Fibroblast of mammary gland (primary cell): ENCODE measurements around the gene ACADS.

Experiments used
- DNase-seq: peaks from one replicate; pipeline ENCODE4 v3.0.0-alpha.2; 2010; ENCODE audit warnings: low read depth
- H3K4me3 ChIP-seq: 2 replicates; pipeline ENCODE4 v1.5.1; 2011; ENCODE audit warnings: low read depth, mild to moderate bottlenecking, low read length, moderate library complexity; ENCODE audit not compliant: control insufficient read depth
- TF ChIP-seq, protein P1 (sequence below): conservative IDR thresholded peaks from 2 replicates; pipeline ENCODE4 v1.5.1; 2011; ENCODE audit warnings: low read depth, low read length, inconsistent platforms; ENCODE audit not compliant: control insufficient read depth, insufficient read depth

Gene ACADS

DNA sequence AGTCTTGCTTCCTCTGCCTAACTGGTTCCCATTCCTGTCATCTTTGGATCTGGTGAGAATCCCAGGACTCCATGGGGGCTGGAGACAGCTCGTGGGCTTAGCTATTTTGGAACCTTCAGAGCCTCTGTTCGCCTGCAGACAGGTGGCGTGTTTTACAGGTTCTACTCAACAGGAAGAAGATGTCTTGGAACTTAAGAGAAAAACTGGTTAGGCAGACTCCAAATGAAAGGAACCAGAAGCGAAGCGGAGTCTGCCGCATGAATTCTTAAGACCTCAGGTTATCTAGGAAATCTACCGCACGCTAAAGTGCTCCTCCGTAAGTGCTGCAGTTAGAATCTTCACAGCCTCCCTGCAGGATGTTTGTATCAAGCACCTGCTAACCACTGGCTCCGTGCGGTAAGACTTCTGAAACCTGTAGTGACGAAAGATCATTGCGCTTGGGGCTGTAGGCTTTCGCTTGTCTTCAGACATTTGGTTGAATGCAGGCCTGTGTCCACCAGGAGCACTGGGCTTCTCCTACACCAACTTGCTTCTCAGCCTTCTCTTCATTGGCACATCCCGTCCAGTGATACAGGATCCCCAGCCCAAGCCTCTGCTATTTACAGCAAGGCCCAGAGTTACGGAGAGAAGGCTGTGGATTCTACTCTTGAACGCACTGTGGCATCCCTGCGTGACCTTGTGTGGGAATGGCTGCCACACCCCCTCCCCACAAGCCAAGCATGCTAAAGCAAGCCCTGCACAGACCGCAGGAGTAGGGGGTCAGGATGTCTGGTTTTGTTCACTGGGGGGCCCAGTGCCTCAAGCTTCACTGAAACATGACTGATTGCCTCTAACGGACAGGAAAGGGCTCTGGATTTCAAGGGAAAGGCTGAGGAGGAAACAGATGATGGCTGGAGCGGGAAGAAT is 35.0 kb downstream of the ACADS start:
- DNase-seq = no peak
- no peak overlapping the region for H3K4me3 ChIP-seq
- TF ChIP-seq, protein P1, sequence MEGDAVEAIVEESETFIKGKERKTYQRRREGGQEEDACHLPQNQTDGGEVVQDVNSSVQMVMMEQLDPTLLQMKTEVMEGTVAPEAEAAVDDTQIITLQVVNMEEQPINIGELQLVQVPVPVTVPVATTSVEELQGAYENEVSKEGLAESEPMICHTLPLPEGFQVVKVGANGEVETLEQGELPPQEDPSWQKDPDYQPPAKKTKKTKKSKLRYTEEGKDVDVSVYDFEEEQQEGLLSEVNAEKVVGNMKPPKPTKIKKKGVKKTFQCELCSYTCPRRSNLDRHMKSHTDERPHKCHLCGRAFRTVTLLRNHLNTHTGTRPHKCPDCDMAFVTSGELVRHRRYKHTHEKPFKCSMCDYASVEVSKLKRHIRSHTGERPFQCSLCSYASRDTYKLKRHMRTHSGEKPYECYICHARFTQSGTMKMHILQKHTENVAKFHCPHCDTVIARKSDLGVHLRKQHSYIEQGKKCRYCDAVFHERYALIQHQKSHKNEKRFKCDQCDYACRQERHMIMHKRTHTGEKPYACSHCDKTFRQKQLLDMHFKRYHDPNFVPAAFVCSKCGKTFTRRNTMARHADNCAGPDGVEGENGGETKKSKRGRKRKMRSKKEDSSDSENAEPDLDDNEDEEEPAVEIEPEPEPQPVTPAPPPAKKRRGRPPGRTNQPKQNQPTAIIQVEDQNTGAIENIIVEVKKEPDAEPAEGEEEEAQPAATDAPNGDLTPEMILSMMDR = no peak

DNA sequence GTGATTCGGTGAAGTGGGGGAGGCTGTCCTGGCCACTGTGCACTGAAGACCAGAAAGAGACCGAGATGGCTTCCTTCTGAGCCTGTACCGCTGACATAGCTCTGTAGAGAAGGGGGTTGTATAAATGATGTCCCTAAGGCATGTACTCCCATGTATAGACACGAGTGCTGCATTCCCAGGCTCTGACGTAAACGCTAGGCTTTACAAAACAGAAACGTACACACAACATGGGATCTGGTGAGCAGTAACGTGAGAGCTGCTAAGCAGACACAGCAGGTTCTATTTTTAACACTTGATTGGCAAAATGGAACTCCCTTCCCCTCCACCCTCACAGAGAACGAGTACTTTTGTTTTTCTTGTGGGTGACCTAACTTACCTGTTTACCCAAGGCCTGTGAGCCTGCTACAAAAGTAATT is 35.9 kb downstream of the ACADS start:
- TF ChIP-seq, protein P1 = no peak
- DNase-seq = peak; percentile 86
- no peak overlapping the region for H3K4me3 ChIP-seq

DNA sequence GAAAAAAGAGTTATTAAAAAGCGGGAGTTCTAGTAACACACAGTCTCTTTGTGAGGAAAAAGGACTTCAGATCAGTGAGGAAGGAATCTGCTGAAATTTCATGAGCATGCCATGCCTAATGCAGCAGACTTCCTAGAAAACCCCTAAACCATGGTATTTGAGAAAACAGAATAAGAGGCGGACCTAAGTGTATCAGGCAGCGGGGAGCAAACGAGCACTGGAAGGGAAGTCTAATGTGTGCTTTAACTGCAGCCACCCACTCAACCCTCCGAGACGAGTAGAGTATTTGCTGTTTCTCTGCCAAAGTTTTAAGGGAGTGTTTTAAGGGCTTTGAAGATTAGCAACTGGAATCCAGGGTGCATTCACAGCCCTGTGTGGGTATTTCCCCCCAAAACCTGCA is 36.5 kb downstream of the ACADS start:
- peak; percentile 27 for DNase-seq
- H3K4me3 ChIP-seq = no peak overlapping the region
- TF ChIP-seq, protein P1 = no peak

DNA sequence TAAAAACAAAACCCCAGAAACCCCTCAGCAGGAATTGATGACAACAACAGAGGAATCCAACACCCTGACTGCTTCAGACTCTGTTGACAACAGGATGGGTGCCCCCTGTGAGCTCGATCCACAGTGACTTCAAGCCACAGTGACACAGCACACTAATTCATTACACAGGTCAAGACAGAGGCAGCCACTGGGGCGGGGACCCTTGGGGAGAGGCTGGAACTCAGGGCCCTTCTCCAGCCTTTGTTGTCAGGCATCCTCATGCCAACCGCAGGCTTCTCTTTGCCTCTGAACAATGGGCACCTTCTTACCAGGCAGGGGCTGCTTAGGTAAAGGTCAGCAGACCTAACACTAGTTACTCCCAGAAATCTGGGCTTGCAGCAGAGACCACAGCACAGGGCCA is 37.6 kb downstream of the ACADS start:
- no peak for DNase-seq
- TF ChIP-seq, protein P1 = no peak

DNA sequence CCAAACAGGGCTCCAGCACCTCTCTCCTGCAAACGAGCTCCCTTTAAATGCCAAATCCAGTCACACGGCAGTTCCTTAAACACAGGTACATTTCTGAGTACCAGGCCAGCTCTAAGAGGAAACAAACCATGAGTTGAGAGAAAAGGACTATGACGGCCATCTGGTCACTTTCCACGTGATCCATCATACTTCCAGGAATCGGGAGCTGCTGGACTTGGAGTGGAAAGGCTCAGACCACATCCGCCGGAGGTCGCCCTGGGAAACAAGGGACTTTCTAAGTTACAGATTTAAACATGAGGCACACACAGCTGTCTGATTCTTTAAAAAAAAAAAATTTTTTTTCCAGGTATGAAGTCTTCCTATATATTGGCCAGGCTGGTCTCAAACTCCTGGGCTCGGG is 39.2 kb downstream of the ACADS start:
- DNase-seq = peak; percentile 25
- H3K4me3 ChIP-seq = no peak overlapping the region
- TF ChIP-seq, protein P1 = no peak

More for the DNA sequence above, 37.6 kb downstream of the ACADS start:
- H3K4me3 ChIP-seq = no peak overlapping the region

DNA sequence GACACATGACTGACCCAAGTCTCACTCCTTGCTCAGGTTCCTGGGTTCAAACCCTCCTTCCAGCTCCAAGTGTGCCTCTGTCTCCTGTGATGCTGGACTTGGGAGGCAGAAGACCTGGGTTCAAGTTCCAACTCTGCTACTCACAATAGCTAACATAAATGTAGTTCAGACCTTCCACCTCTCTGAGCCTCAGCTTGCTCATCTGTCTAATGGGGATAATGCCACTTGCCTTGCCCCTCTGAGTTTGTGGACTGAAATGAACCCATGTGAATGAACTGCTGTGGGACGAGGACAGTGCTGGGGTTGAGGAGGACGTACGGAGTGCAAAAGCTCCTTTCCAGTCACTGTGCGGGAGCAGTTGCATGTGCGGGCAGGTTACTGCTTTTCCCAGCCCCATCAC is 40.9 kb downstream of the ACADS start:
- TF ChIP-seq, protein P1 = no peak
- DNase-seq = no peak
- H3K4me3 ChIP-seq = no peak overlapping the region
